Subcutaneous abdominal adipose tissue (tissue), 5 donors: ENCODE results near the gene NCKAP5L.

Experiments used
- H3K27ac ChIP-seq: one replicate; pipeline ENCODE4 v1.7.0; 2013; ENCODE audit warnings: low read depth, mild to moderate bottlenecking, inconsistent platforms, low read length, moderate library complexity
- H3K27me3 ChIP-seq, 5 donors: one replicate each; pipeline ENCODE4 v1.7.0; 2013; ENCODE audit warnings: low read length in 5 of 5, inconsistent platforms in 1 of 5; ENCODE audit not compliant: control insufficient read depth in 5 of 5, insufficient read depth in 4 of 5
- H3K36me3 ChIP-seq, 5 donors: one replicate each; pipeline ENCODE4 v1.7.0; 2013; ENCODE audit warnings: low read length in 5 of 5; ENCODE audit not compliant: control insufficient read depth in 5 of 5, insufficient read depth in 5 of 5
- H3K4me1 ChIP-seq, 5 donors: one replicate each; pipeline ENCODE4 v1.7.0; 2013; ENCODE audit warnings: low read length in 5 of 5, mild to moderate bottlenecking in 3 of 5, moderate library complexity in 1 of 5; ENCODE audit not compliant: control insufficient read depth in 5 of 5, insufficient read depth in 5 of 5
- H3K4me3 ChIP-seq, 5 donors: one replicate each; pipeline ENCODE4 v1.7.0; 2013; ENCODE audit warnings: low read length in 5 of 5, low read depth in 1 of 5
- H3K9ac ChIP-seq, 5 donors: one replicate each; pipeline ENCODE4 v1.7.0; 2013; ENCODE audit warnings: low read length in 5 of 5, mild to moderate bottlenecking in 4 of 5, moderate library complexity in 3 of 5
- H3K9me3 ChIP-seq, 5 donors: one replicate each; pipeline ENCODE4 v1.7.0; 2013; ENCODE audit warnings: low read length in 5 of 5; ENCODE audit not compliant: control insufficient read depth in 5 of 5
- donor health status: healthy.
- donor health status: healthy.
- donor health status: healthy.
- donor health status: healthy.
- donor health status: healthy.

The NCKAP5L gene

DNA sequence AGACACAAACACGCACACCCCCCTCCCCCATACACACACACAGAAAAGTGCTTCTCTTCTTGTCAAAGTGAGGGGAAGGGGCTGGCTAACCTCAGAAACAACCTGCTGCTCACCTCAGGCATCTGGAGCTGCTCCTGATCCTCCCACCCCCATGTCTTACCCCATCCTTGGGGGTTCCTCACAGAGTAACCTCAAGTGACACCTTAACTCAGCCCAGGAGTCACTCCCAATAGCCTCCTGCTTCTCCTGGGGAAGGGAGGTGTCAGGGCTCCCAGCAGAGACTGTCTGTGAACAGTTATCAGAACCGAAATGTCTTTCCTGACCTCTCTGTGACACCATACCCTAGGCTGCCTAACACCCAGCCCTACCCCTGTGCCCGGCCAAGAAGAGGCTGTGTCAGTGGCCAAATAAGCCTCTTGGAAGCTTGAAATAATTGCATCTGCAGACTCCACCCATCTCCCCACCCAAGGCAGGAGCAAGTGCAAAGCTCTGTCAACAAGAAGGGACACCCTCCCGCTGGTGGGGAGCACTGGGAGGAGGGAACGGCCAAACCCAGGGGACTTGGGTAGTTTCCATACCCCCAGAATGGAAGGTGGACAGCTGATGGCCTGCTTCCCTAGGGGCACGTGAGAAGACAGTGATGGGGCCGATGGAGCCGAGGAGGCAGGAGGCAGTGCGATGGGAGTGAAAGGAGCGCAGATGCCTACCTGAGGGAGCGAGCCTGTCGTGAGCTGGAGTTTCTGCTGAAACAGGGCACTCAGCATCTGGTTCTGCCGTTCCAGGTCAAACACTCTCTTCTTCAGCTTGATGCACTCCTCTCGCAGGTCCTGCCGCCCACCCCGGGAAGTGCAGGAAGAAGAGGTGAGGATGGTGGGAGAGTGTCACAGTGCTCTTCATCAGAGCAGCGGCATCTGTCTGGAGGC is 26.8 kb downstream of the NCKAP5L start:
- peaks cover 3 to 95% (median 74%) of the 10 kb centered on the region in 5 donors for H3K36me3 ChIP-seq

GRCh38 chr12:49800421-49801140 is 27.6 kb downstream of the NCKAP5L start:
- peak overlapping the region; percentile 89 for H3K27ac ChIP-seq
- H3K4me1 ChIP-seq, result peaks cover 8 to 36% (median 30%) of the 10 kb centered on the region in 5 donors
- H3K9ac ChIP-seq, result peak overlapping the region in 1 of 5 donors; percentile 60
- peak overlapping the region in 2 of 5 donors; percentile 3 to 14 for H3K4me3 ChIP-seq
- peaks cover 3 to 96% (median 76%) of the 10 kb centered on the region in 5 donors for H3K36me3 ChIP-seq
- H3K27me3 ChIP-seq, result no peaks in the 10 kb centered on the region
- H3K9me3 ChIP-seq, result no peaks in the 10 kb centered on the region

More for the DNA sequence above, 26.8 kb downstream of the NCKAP5L start:
- peaks cover 8 to 44% (median 38%) of the 10 kb centered on the region in 5 donors for H3K4me1 ChIP-seq
- no peaks in the 10 kb centered on the region for H3K9me3 ChIP-seq
- H3K4me3 ChIP-seq, result peak overlapping the region in 3 of 5 donors; percentile 3 to 17 (median 14)
- peak overlapping the region in 1 of 5 donors; percentile 60 for H3K9ac ChIP-seq
- no peaks in the 10 kb centered on the region for H3K27me3 ChIP-seq
- H3K27ac ChIP-seq, result peak overlapping the region; percentile 89

DNA sequence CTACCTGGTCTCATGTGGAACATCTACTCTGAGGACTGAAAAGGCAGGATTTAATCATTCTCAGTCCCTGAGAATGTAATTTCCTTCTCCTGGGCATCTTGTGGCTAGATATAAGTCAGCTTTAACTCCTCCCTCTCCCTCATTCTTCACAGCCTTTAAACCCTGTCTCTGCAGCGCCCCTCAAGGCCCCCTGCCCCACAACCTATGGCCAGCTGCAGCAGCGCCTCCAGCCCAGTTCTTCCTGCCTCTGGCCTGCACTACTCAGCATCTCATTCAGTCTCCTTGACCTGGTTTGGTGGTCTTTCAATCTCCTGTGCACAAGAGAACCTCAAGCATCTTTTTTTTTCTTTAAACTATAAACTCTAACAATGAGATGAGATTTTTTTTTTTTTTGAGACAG is 29.3 kb downstream of the NCKAP5L start:
- H3K36me3 ChIP-seq, result peaks cover 3 to 96% (median 70%) of the 10 kb centered on the region in 5 donors
- no peak overlapping the region for H3K4me3 ChIP-seq
- no peaks in the 10 kb centered on the region for H3K27me3 ChIP-seq
- H3K9ac ChIP-seq, result no peak overlapping the region
- H3K9me3 ChIP-seq, result no peaks in the 10 kb centered on the region
- peaks cover 8 to 36% (median 30%) of the 10 kb centered on the region in 5 donors for H3K4me1 ChIP-seq
- H3K27ac ChIP-seq, result no peak overlapping the region

DNA sequence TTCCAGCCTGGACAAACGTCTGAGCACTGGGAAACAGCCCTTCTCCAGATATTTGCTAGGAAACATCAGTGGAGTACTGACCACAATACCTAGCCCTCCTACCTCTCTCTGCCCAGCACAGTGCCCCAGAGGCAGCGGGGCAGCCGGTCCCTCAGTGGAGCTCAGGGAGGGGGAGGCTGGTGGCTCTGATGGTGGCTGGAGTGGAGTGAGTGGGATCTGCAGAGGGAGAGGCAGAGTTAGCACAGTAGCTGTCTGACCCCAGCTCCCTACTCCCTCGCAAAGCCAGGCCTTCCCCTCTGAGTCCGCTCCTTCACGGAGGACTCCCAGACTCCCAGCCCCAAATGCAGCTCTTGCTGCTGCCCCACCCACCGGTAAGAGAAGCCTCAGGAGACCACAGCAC is 30.0 kb downstream of the NCKAP5L start:
- Histone ChIP-seq H3K9ac (no peak overlapping the region), H3K9me3 (no peaks in the 10 kb centered on the region), H3K4me1 (peaks cover 8 to 36% (median 26%) of the 10 kb centered on the region in 5 donors), H3K27me3 (no peaks in the 10 kb centered on the region), H3K27ac (no peak overlapping the region), H3K4me3 (no peak overlapping the region), H3K36me3 (peaks cover 3 to 96% (median 67%) of the 10 kb centered on the region in 5 donors)

DNA sequence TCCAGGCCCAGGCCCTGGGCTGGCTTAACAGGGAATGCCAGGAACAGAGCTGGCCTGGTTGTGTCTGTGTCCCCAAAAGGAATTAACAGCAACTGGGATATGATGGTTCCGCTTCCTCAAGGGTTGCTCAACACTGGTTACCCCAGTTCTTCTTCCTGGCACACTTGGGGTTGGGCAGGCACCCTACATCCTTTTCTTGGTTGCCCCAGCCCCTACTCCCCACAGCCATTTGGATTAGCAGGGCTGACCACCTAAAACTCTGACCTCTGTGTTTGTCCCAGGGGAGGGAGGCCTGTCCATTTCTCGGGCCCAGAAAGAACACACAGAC is 30.8 kb downstream of the NCKAP5L start:
- no peak overlapping the region for H3K27ac ChIP-seq
- no peak overlapping the region for H3K9ac ChIP-seq
- no peaks in the 10 kb centered on the region for H3K27me3 ChIP-seq
- no peaks in the 10 kb centered on the region for H3K9me3 ChIP-seq
- H3K4me3 ChIP-seq, result no peak overlapping the region
- peaks cover 3 to 94% (median 66%) of the 10 kb centered on the region in 5 donors for H3K36me3 ChIP-seq
- peaks cover 8 to 36% (median 26%) of the 10 kb centered on the region in 5 donors for H3K4me1 ChIP-seq

DNA sequence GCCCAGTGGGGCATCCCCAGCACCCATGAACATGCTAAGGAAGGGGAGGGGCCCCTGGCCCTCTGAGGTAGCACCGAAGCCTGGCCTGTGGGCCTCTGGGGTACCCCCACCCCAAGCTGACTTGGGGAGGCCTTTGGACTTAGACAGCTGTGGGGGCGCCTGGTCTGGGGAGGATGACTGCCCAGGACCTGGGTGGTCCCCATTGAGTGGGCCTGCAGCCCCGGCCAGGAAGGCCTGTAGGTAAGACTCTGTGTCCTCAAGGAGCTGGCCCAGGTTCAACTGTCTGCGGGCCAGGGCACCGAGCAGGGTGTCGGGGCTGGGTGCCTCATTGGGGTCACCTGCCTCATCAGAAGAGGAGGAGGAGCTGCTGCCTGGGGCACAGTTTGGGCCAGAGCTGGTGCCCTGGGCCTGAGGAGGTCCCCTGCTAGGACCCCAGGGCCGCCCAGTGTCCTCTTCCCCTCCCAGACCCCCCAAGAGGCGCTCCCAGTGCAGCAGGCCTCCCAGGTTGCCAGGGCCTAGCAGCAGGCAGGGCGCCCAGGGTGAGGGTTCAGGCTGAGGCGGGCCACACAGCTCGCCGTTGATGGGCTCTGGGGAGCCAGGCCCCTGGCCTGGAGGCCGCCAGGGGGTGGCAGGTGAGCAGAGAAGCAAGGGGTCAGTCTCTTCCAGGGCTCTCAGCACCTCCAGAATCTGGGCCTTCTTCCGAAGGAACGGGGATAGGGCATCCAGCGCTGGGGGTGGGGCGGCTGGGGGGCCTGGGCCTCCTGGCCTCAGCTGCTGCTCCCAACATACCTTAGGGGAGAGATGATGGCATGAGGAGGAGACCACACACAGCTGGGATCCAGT is 31.4 kb downstream of the NCKAP5L start:
- Histone ChIP-seq H3K27me3 (no peaks in the 10 kb centered on the region), H3K27ac (no peak overlapping the region), H3K36me3 (peaks cover 3 to 96% (median 71%) of the 10 kb centered on the region in 5 donors)

DNA sequence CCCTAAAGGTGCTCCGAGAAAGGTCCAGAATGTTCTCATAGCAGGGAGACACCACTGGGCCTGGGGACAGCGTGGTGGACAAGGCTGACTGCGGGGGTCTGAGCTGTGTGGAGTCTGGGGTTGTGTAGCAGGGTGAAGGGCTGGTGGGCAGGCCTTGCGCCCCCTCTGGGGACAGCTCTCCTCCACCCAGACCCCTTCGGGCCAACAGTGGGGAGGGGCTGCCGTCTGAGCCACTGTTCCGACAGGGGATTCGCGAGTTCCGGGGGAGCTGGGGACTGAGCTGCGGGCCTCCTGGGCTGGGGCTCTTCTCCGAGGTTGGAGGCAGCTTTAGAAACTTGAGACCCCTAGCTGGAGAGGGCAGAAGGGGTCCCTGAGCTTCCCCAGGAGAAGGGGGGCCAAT is 32.1 kb downstream of the NCKAP5L start:
- H3K4me1 ChIP-seq, result peaks cover 6 to 29% (median 17%) of the 10 kb centered on the region in 5 donors
- no peaks in the 10 kb centered on the region for H3K27me3 ChIP-seq
- peaks cover 3 to 96% (median 72%) of the 10 kb centered on the region in 5 donors for H3K36me3 ChIP-seq
- H3K9me3 ChIP-seq, result no peaks in the 10 kb centered on the region
- H3K9ac ChIP-seq, result no peak overlapping the region
- no peak overlapping the region for H3K4me3 ChIP-seq
- no peak overlapping the region for H3K27ac ChIP-seq

More for the DNA sequence above, 31.4 kb downstream of the NCKAP5L start:
- no peaks in the 10 kb centered on the region for H3K9me3 ChIP-seq
- H3K4me3 ChIP-seq, result no peak overlapping the region
- peaks cover 8 to 35% (median 24%) of the 10 kb centered on the region in 5 donors for H3K4me1 ChIP-seq
- H3K9ac ChIP-seq, result no peak overlapping the region

- no peak overlapping the region for H3K9ac ChIP-seq
- H3K4me3 ChIP-seq, result no peak overlapping the region
- H3K36me3 ChIP-seq, result peaks cover 3 to 96% (median 72%) of the 10 kb centered on the region in 5 donors
- peaks cover 3 to 24% (median 12%) of the 10 kb centered on the region in 5 donors for H3K4me1 ChIP-seq
- no peaks in the 10 kb centered on the region for H3K27me3 ChIP-seq
- H3K27ac ChIP-seq, result no peak overlapping the region
- no peaks in the 10 kb centered on the region for H3K9me3 ChIP-seq
Observed at GRCh38 chr12:49795654-49796105, 32.5 kb downstream of the NCKAP5L start.

- Histone ChIP-seq H3K4me3 (no peak overlapping the region), H3K9me3 (no peaks in the 10 kb centered on the region), H3K27ac (no peak overlapping the region), H3K36me3 (peaks cover 8 to 95% (median 72%) of the 10 kb centered on the region in 5 donors), H3K27me3 (no peaks in the 10 kb centered on the region), H3K9ac (no peak overlapping the region), H3K4me1 (peaks cover 0 to 17% (median 7%) of the 10 kb centered on the region in 5 donors)
Observed at GRCh38 chr12:49794811-49795653, 33.2 kb downstream of the NCKAP5L start.
